NT2/D1 (cell line): ENCODE data around the gene OPN4.

ENCODE experiments used
- SUZ12 ChIP-seq: IDR thresholded peaks from 2 replicates; pipeline ENCODE4 v1.6.1; 2011; ENCODE audit not compliant: insufficient read length, insufficient read depth; ENCODE audit errors: extremely low read depth
- YY1 ChIP-seq: IDR thresholded peaks from 2 replicates; pipeline ENCODE4 v1.6.1; 2011; ENCODE audit not compliant: insufficient read length, insufficient read depth
- ZNF274 ChIP-seq: IDR thresholded peaks from 2 replicates; pipeline ENCODE4 v1.6.1; 2011; ENCODE audit warnings: mild to moderate bottlenecking, low read depth, low read length

- TF ChIP-seq YY1 (no peak), ZNF274 (no peak), SUZ12 (no peak)
These were observed 9.4 kb upstream of the OPN4 start for GRCh38 chr10:86644794-86645445.
